H54 (cell line): ENCODE measurements around the gene HLA-B.

Experiments
- DNase-seq: peaks from one replicate; pipeline ENCODE4 v3.0.0; 2011; ENCODE audit warnings: low spot score, mixed read lengths; ENCODE audit not compliant: insufficient read length
- FAIRE-seq: peaks from 3 replicates; lab custom pipeline; 2011; peaks lifted over from hg19 to GRCh38; lab: Jason Lieb, UNC
- POLR2A ChIP-seq: IDR thresholded peaks from 2 replicates; pipeline ENCODE4 v1.6.1; 2011; ENCODE audit warnings: low read depth, mild to moderate bottlenecking, low read length

HLA-B gene

GRCh38 chr6:31328355-31328960 lies 28.5 kb downstream of the HLA-B start:
- FAIRE-seq = no peak
- no peak for TF ChIP-seq POLR2A
- no peak for DNase-seq

- TF ChIP-seq POLR2A = no peak
- FAIRE-seq (no peak), DNase-seq (no peak)
Measured at GRCh38 chr6:31321820-31322219, 35.2 kb downstream of the HLA-B start.

GRCh38 chr6:31321005-31321707 lies 35.8 kb downstream of the HLA-B start:
- no peak for TF ChIP-seq POLR2A
- no peak for FAIRE-seq
- DNase-seq = no peak

DNA sequence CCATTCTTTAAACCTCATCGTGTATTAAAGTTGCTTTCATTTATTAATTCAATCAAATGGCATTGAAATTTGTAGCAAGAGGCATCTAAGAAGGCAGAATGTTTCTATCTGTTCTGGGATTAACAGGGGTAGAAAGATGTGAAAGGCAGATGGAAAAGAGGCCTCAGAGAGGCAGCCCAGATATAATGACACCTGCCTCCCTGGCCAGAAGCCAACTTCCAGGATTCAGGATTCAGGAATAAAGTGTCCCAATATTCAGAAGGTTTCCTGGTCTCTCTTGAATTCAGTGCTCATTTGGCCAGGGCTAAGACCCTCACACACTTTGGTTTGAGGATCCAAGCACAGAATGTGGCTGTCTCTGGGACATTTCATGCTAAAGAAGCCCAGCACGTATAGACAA lies 39.9 kb downstream of the HLA-B start:
- TF ChIP-seq POLR2A = no peak
- DNase-seq (no peak), FAIRE-seq (no peak)

- no peak for TF ChIP-seq POLR2A
- DNase-seq (no peak), FAIRE-seq (no peak)
Measured at GRCh38 chr6:31309641-31310040, 47.3 kb downstream of the HLA-B start.

DNA sequence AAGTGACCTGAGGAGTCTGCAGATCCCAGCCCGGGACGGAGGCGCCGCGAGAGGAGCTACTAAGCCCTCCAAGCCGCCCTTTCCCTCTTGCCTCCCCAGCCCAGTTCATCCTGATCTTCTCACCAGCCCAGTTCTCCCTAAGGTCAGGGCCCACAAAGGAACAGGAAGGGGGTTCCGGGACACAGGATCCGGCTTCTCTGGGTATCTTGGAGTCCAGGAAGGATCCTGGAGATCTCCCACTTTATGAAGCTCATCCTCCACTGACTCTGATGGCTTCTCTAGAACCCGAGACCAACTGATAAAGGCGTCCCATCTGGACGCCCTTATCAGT lies 48.2 kb downstream of the HLA-B start:
- no peak for TF ChIP-seq POLR2A
- DNase-seq (no peak), FAIRE-seq (no peak)

DNA sequence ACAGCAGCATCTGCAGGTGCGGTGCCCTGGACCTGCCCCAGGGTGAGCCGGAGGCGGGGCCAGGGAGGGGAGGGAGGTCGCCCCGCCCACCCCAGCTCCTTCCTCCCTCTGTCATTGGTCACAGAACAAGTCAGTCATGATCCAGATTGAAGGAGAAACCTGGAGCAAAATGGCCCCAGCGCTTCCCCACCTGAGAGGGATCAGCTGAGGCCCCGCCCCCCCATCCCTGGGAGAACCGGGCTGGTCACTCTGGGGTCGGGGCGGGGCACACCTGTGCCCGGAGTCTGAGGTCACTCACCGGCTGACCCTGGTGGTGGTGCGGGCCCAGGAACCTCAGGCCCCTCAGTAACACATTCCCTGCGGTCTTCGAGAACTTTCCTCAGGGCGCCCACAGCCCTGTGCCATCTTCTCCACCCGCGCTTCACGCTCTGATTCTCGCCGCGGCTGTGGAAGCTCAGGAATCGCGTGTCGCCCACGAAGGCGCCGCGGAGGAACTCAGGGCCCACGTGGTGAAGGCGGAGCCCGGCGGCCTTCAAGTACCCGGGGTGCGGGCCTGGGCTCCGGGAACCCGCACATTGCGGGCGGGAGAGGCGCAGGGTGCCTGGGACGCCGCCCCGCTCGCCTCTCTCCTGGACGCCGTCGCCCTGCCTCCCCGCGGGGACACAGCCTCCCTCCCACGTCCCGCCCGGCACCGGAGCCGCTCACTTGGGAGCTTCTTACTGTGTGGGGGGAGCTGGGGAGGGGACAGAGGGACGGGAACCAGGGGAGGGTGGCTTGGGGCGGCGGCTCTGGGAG lies 48.7 kb downstream of the HLA-B start:
- no peak for TF ChIP-seq POLR2A
- FAIRE-seq (no peak), DNase-seq (no peak)

DNA sequence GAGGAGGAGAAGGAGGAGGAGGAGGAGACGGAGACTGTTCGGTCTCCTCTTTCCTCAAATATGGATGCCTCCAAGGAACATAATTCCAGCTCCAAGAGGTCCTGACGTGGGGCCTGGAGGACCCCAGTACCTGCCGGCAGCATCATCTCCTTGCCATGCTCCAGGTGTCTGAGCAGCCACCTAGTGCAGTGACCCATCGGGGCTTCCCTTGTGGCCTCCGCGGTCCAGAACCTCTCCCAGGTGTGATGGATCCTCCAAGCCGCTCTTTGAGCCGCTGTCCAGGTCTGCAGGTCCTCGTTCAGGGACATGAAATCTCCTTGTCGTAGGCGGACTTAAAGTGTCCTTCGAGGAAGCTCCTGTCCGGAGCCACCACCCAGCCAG lies 49.3 kb downstream of the HLA-B start:
- no peak for DNase-seq
- TF ChIP-seq POLR2A = no peak
- no peak for FAIRE-seq

- no peak for DNase-seq
- no peak for TF ChIP-seq POLR2A
- FAIRE-seq = no peak
Measured at GRCh38 chr6:31305703-31306219, 51.2 kb downstream of the HLA-B start.

DNA sequence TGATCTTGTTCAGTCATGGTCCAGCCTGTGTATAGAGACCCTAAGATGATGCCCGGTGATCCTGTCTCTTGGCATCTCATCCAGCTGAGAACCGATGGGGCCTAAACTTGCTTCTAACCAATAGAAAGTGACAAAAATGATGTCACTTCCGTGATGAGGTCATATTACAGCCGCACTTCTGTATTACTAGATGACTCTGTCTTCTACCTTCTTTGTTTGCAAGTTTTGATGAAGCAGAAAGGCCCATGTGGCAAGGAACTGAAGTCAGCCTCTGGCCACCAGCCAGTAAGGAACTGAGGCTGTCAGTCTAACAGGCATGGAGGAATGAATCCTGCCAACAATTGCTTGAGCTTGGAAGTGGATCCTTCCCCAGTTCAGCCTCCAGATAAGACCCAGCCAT lies 52.3 kb downstream of the HLA-B start:
- no peak for TF ChIP-seq POLR2A
- FAIRE-seq = no peak
- no peak for DNase-seq
